Smooth muscle cell (in vitro differentiated cells): ENCODE measurements around the gene ANKMY2. TPM values are rescaled to one million over a fixed set of nuclear protein-coding genes. Genes with fewer than 3 reads are reported as not detected.

Experiments
- DNase-seq: peaks from one replicate; lab custom pipeline; 2025; ENCODE audit not compliant: unreplicated experiment; lab: John Stamatoyannopoulos, UW
- H2AFZ ChIP-seq: fragments of 200-600 bp; sonication (generic); 2 replicates; pipeline ENCODE4 v1.6.0; 2016; ENCODE audit warnings: antibody characterized with exemption, low read depth, mild to moderate bottlenecking
- H3F3A ChIP-seq: fragments of 200-600 bp; sonication (generic); 2 replicates; pipeline ENCODE4 v1.6.0; 2017; ENCODE audit warnings: antibody characterized with exemption, low read depth
- H3K27ac ChIP-seq: fragments of 200-600 bp; sonication (generic); 2 replicates; pipeline ENCODE4 v1.5.1; 2016; ENCODE audit warnings: low read depth, mild to moderate bottlenecking
- H3K27me3 ChIP-seq: fragments of 200-600 bp; sonication (generic); 2 replicates; pipeline ENCODE4 v1.6.1; 2016; ENCODE audit warnings: low read depth, mild to moderate bottlenecking
- H3K36me3 ChIP-seq: fragments of 200-600 bp; sonication (generic); 2 replicates; pipeline ENCODE4 v1.5.1; 2016; ENCODE audit warnings: low read depth
- H3K4me1 ChIP-seq: fragments of 200-600 bp; sonication (generic); 2 replicates; pipeline ENCODE4 v1.5.1; 2016; ENCODE audit warnings: low read depth
- H3K4me2 ChIP-seq: fragments of 200-600 bp; sonication (generic); 2 replicates; pipeline ENCODE4 v1.6.0; 2016; ENCODE audit warnings: mild to moderate bottlenecking
- H3K4me3 ChIP-seq: fragments of 200-600 bp; sonication (generic); 2 replicates; pipeline ENCODE4 v1.5.1; 2016; ENCODE audit warnings: mild to moderate bottlenecking
- H3K79me2 ChIP-seq: fragments of 200-600 bp; sonication (generic); 2 replicates; pipeline ENCODE4 v1.6.0; 2016; ENCODE audit warnings: low read depth, mild to moderate bottlenecking
- H3K9ac ChIP-seq: fragments of 200-600 bp; sonication (generic); 2 replicates; pipeline ENCODE4 v1.6.0; 2016; ENCODE audit warnings: low read depth
- H3K9me3 ChIP-seq: fragments of 200-600 bp; sonication (generic); replicated peaks from 2 replicates; pipeline ENCODE4 v1.5.1; 2016; ENCODE audit warnings: low read depth
- H4K20me1 ChIP-seq: fragments of 200-600 bp; sonication (generic); 2 replicates; pipeline ENCODE4 v1.6.0; 2016; ENCODE audit warnings: low read depth
- WGBS: methylation state at CpG from one replicate; pipeline ENCODE4 v1.1.7; 2016; ENCODE audit warnings: low lambda C conversion rate; 5-methylcytosine and 5-hydroxymethylcytosine counted together
- polyA plus RNA-seq: library from polyadenylated mRNA; unstranded; fragments of >200 nt; fragmentation: Nextera tagmentation; extraction: Ambion mirVana; gene quantifications from 2 replicates; pipeline ENCODE4 v1.2.1, GENCODE V29; 2016
- total RNA-seq: library from RNA; depleted of rRNA; stranded (reverse); fragments of >200 nt; gene quantifications from 2 replicates; pipeline ENCODE4 v1.2.3, GENCODE V29; 2014
- TF ChIP-seq, protein P1 (sequence below): fragments of 200-600 bp; sonication (generic); IDR thresholded peaks from 2 replicates; pipeline ENCODE4 v1.5.1; 2017; ENCODE audit warnings: borderline replicate concordance, mild to moderate bottlenecking, antibody characterized with exemption; ENCODE audit not compliant: insufficient read depth, poor library complexity, severe bottlenecking

The ANKMY2 gene
- total and polyA plus RNA-seq, 2 experiments from 2014 or later, result 24.0 to 28.0 TPM

DNA sequence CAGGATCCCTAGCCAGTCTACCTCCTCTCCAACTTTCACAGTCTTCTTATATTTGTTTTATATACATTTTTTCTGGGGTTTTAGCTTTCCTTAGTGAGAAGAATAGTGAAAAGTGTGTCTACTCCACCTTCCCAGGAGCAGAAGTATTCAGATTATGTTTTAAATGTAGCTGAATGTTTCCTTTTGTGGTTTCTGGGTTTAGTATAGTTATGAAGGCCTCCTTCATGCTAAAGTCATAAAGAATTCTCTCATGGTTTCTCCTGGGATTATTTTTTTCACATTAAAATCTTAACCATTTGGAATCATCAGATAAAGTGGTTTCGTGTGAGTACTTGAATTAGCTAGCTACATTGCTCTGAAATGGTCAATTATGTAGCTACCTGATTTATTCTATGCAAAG is 50.9 kb downstream of the ANKMY2 start:
- no peaks in the 10 kb centered on the region for H3K36me3 ChIP-seq
- H3K4me2 ChIP-seq, result no peak overlapping the region
- WGBS, result 75% methylated on average over 1 of the region's 1 CpG
- H3K4me3 ChIP-seq, result no peak overlapping the region
- no peak overlapping the region for H3K9ac ChIP-seq
- peaks cover 26% of the 10 kb centered on the region for H3K4me1 ChIP-seq
- TF ChIP-seq, protein P1, sequence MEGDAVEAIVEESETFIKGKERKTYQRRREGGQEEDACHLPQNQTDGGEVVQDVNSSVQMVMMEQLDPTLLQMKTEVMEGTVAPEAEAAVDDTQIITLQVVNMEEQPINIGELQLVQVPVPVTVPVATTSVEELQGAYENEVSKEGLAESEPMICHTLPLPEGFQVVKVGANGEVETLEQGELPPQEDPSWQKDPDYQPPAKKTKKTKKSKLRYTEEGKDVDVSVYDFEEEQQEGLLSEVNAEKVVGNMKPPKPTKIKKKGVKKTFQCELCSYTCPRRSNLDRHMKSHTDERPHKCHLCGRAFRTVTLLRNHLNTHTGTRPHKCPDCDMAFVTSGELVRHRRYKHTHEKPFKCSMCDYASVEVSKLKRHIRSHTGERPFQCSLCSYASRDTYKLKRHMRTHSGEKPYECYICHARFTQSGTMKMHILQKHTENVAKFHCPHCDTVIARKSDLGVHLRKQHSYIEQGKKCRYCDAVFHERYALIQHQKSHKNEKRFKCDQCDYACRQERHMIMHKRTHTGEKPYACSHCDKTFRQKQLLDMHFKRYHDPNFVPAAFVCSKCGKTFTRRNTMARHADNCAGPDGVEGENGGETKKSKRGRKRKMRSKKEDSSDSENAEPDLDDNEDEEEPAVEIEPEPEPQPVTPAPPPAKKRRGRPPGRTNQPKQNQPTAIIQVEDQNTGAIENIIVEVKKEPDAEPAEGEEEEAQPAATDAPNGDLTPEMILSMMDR, result no peak
- H3F3A ChIP-seq, result peaks cover 4% of the 10 kb centered on the region
- no peaks in the 10 kb centered on the region for H3K9me3 ChIP-seq
- H2AFZ ChIP-seq, result no peak overlapping the region
- no peak overlapping the region for H3K27ac ChIP-seq
- H3K79me2 ChIP-seq, result no peaks in the 10 kb centered on the region
- H4K20me1 ChIP-seq, result no peaks in the 10 kb centered on the region
- DNase-seq, result no peak
- H3K27me3 ChIP-seq, result no peaks in the 10 kb centered on the region

DNA sequence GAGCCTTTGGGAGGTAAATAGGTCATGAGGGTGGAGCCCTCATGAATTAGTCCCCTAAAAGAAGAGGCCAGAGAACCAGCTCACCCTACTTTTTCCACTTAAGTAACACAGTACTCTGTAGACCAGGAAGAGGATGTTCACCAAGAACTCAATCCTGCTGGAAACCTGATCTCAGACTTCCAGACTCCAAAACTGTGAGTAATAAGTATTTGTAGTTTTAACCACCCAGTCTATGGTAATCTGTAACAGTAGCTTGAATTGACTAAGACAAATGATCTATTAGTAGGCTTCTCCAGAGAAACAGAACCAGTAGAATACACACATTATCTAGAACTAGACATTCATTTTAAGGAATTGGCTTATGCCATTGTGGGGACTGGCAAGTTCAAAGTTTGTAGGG is 51.5 kb downstream of the ANKMY2 start:
- no peak overlapping the region for H3K9ac ChIP-seq
- H3K36me3 ChIP-seq, result no peaks in the 10 kb centered on the region
- no peak overlapping the region for H2AFZ ChIP-seq
- H3K9me3 ChIP-seq, result no peaks in the 10 kb centered on the region
- H3F3A ChIP-seq, result peaks cover 4% of the 10 kb centered on the region
- no peaks in the 10 kb centered on the region for H3K79me2 ChIP-seq
- TF ChIP-seq, protein P1, result no peak
- no peak overlapping the region for H3K4me3 ChIP-seq
- no peak for DNase-seq
- H3K4me2 ChIP-seq, result no peak overlapping the region
- peaks cover 26% of the 10 kb centered on the region for H3K4me1 ChIP-seq
- no peaks in the 10 kb centered on the region for H4K20me1 ChIP-seq
- no peaks in the 10 kb centered on the region for H3K27me3 ChIP-seq
- no peak overlapping the region for H3K27ac ChIP-seq

- Histone ChIP-seq H3F3A (peaks cover 4% of the 10 kb centered on the region), H3K9me3 (no peaks in the 10 kb centered on the region), H3K9ac (no peak overlapping the region), H3K79me2 (no peaks in the 10 kb centered on the region), H3K4me1 (peaks cover 14% of the 10 kb centered on the region), H3K27me3 (no peaks in the 10 kb centered on the region), H3K36me3 (no peaks in the 10 kb centered on the region), H4K20me1 (no peaks in the 10 kb centered on the region), H3K4me3 (no peak overlapping the region), H3K4me2 (no peak overlapping the region), H3K27ac (no peak overlapping the region), H2AFZ (no peak overlapping the region)
- TF ChIP-seq, protein P1, result no peak
- DNase-seq, result no peak
- 89% methylated on average over 3 of the region's 3 CpGs for WGBS
Observed at GRCh38 chr7:16592395-16592794, 53.2 kb downstream of the ANKMY2 start.

- Histone ChIP-seq H3K36me3 (no peaks in the 10 kb centered on the region), H3K9ac (no peak overlapping the region), H4K20me1 (no peaks in the 10 kb centered on the region), H3F3A (peaks cover 4% of the 10 kb centered on the region), H3K4me1 (peaks cover 6% of the 10 kb centered on the region), H2AFZ (no peak overlapping the region), H3K4me2 (no peak overlapping the region), H3K27ac (no peak overlapping the region), H3K79me2 (no peaks in the 10 kb centered on the region), H3K4me3 (no peak overlapping the region), H3K9me3 (no peaks in the 10 kb centered on the region), H3K27me3 (no peaks in the 10 kb centered on the region)
- TF ChIP-seq, protein P1, result no peak
- WGBS, result 41% methylated on average over 1 of the region's 1 CpG
- DNase-seq, result no peak
Observed at GRCh38 chr7:16590424-16590823, 55.1 kb downstream of the ANKMY2 start.
